ENCODE measurements around the gene SORT1.

GRCh38 chr1:109309347-109309746 lies 88.4 kb downstream of the SORT1 start:
- TF ChIP-seq CTCF (IDR thresholded peaks at IDR 0.05; ENCODE audit: poor library complexity, severe bottlenecking), result no peak
- no peak for TF ChIP-seq RAD21 (conservative IDR thresholded peaks at IDR 0.05)
- no peak for TF ChIP-seq POLR2AphosphoS5 (IDR thresholded peaks at IDR 0.05)
- TF ChIP-seq EP300 (conservative IDR thresholded peaks at IDR 0.05; ENCODE audit: poor library complexity, severe bottlenecking), result no peak
- TF ChIP-seq REST (IDR thresholded peaks at IDR 0.05; ENCODE audit: borderline replicate concordance), result no peak
- no peak for TF ChIP-seq SMC3 (conservative IDR thresholded peaks at IDR 0.05; ENCODE audit: poor library complexity)
- TF ChIP-seq MXI1 (conservative IDR thresholded peaks at IDR 0.05; ENCODE audit: poor library complexity, severe bottlenecking), result no peak
- TF ChIP-seq EZH2 (IDR thresholded peaks at IDR 0.05; ENCODE audit: borderline replicate concordance, insufficient read depth, low read length, poor library complexity, severe bottlenecking), result no peak
